HG03378 (cell line): ENCODE results near the gene PEX3.

Experiments
- ATAC-seq: cut with Tn5 transposase; IDR thresholded peaks from one replicate; pipeline ENCODE4 v1.9.1; 2021; ENCODE audit warnings: mild to moderate bottlenecking, moderate library complexity; ENCODE audit not compliant: unreplicated experiment

Gene PEX3, protein sequence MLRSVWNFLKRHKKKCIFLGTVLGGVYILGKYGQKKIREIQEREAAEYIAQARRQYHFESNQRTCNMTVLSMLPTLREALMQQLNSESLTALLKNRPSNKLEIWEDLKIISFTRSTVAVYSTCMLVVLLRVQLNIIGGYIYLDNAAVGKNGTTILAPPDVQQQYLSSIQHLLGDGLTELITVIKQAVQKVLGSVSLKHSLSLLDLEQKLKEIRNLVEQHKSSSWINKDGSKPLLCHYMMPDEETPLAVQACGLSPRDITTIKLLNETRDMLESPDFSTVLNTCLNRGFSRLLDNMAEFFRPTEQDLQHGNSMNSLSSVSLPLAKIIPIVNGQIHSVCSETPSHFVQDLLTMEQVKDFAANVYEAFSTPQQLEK

DNA sequence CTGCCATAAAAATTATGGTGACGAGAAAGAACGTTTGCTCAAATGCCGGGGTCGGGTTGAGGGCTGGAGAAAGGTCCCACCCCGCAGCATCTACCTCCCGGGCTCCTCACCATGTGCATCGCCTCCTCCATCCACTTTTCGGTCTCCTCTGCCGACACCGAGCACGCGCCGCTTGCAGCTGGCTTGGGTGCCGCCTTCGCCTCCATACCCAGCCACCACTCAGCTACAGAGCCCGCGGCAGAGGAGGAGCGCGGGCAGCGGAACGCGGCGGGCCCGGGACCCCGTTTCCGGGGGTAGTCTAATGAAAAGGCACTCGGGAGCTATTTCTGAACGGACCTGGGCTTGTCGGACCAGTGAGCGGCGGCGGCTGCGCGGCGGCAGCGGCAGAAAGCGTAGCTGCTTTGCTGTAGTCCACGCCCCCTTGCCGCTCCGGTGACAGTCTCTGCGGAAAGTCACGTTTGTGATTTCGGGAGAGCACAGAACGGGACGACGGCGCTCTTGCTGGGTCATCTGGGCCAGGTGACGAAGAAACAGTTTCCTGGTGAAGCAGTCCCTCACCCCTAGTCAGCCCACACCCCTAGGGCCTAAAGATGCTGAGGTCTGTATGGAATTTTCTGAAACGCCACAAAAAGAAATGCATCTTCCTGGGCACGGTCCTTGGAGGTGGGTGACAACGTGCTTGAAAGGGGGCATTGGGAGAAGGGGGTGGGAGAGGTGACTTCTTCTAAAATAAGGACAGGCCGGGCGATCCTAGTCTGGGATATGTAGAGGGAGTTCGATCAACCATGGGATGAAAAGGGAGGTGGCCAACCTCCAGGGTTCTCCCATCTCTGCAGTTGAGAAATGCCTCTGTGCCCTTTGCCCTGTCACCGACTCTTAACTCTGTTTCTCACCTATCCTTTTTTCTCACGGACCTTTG, at the start of gene PEX3, which contains the start of gene ADAT2:
PEX3 (plus strand) TSS at position 353 of the 919 bp plus-strand sequence; CDS start at position 591, 238 bp downstream.
ADAT2 (minus strand) TSS at position 243 of the 919 bp plus-strand sequence; CDS start at position 206, 37 bp downstream.
- ATAC-seq, result peak; percentile 93

DNA sequence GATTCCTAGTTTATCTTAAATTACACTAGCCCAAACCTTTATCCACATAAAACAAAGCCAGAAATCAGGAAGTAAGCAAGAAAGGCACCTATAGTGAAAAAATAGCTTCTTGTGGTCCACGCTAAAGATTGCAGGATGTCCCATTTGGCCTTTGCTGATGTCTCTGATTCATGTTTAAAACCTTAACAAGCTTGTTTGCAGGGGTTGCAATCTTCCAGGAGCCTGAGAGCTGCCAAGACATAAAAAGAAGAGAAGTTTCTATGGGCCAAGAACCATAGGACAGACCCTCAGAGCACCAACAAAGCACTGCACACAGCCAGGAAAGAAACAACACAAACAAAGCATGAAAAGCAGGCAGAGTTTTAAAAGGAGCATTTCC, 49.5 kb upstream of the PEX3 start:
- no peak for ATAC-seq

DNA sequence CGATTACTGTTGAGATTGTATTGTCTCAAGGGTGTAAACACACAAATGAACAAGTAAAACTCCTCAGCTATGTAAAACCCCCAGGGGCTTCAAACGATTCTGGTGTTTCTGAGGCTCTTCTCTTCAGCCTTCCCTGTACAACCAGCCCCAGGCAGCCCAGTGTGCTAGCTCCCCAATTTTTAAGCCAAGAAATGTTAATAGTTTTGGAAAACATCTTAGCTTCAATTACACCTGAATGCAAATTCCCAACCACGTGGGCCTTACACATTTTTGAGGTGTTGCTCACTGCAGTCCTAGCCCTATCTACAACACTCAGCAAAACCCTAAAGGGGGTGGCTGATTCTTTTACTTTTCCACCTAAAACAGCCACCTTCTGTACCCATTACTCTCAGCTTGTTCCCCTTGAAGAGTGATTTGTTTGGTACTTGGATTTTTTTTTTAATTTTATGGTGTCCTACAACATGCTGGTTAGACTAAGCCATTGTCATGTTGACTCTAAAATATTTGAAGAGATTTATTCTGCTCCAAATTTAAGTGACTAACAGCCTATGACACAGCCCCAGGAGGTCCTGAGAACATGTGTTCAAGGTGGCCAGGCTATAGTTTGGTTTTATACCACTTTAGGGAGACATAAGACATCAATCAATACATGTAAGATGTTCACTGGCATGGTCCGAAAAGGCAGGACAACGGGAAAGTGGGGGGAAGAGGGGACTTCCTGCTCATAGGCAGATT, 48.8 kb upstream of the PEX3 start:
- no peak for ATAC-seq

DNA sequence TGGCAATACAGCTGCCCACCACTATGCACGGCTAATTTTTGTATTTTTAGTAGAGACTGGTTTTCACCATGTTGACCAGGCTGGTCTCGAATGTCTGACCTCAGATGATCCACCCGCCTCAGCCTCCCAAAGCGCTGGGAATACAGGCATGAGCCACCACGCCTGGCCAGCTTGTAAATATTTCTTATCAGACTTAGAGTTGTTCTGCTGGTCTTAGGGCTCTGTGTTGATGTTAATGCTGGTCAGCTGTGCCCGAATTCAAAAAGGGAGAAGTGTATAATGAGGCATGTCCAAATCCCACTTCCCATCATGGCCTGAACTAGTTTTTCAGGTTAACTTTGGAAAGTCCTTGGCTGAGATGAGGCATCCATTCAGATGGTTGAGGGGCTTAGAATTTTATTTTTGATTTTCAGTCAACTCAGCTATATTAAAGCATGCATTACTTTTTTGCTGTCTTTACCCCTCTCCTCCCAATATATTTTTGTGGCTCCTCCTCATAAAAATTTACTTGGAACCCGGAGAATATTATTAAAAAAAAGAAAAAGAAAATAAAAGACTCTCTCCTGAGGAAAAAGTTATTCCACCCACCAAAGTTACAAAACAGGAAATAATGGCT, 47.8 kb upstream of the PEX3 start:
- no peak for ATAC-seq

DNA sequence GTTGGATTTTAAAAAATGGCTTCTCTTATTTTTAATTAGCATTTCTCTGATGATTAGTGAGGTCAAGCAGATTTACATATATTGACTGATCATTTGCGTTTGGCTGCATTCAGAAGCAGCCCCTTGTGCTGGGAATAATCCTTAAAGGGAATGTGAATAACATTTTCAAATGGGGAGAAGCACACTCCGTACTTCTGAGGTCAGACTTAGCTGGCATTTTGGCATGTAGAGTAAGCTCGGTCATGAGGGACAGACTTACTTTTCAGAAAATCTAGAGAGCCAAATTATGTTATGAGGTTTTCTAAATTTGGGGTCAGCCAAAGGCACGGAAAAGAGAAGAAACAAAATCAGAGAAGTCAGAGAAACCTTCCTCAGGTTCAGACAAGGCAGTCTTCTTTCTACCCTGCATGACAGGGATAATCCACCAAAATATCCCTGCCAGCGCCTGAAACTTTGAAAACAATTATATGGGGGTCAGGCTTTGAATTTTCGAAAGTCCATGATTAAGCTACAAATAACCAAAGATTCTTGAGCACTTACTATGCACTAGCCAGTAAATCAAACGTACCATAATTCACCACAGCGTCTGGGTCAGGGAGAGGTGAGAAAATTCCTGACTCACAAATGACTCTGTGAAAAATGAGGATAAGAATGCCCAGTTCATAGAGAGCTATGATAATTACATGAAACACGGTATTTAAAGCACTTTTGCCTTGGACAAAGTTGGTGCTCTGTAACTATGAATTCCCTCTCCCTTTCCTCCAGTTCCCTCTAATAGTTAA, 45.0 kb upstream of the PEX3 start:
- ATAC-seq, result no peak

DNA sequence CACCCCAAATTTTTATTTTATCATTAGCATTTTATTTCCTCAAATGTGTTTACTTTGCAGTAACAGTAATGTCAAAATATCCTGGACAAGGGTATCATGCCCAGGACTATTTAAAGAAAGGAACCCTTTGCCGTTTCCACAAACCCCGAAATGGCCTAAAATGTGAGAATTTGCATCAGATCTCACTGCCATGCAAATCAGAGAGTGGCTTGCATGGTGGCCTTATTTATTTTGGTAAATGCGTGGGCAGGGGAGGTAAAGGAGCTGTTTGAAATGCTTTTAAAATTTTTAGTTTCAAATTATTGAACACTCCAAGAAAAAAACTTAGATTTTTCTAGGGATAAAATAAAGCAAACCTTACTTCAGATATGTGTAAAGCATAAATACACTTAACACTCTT, 43.9 kb upstream of the PEX3 start:
- peak; percentile 79 for ATAC-seq

DNA sequence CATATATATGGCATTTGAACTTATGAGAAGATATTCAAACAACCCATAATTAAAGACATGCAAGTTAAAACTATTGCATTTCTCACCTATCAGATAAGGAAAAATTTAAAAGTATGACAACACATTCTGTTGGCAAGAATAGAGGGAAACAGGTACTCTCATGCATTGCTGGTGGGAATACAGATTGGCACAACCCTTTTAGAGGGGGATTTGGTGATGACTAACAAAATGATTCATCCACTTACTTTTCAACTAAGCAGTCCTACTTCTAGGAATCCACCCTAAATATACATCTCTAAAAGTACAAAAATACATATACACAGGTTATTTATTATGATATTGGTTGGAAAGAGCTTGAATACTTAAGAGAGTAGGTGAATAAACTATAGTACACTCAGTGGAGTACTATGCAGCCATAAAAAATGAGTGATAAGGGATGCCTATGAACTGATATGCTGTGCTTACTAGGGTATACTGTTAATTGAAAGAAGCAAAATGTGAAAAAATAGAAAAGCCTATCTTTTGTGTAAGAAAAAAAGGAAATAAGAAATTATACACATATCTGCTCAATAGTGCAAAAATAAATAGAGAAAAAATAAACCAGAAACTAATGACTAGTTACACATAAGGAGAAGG, 42.3 kb upstream of the PEX3 start:
- ATAC-seq, result no peak

DNA sequence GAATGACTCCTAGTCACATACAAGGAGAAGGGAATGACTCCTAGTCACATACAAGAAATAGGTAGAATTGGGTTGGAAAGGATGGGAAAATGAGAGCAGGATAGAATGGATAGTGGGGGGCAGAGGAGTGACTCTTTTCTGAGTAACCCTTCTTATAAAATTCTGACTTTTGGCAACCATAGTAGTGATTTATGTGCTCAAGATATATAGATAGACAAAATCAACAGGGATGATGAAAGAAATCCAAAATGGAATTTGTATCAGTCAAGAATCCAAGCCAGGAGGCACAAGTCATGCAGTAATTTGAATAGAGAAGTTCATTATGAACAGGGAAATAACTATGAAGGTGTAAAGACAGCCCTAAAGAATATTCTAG, 41.8 kb upstream of the PEX3 start:
- no peak for ATAC-seq

DNA sequence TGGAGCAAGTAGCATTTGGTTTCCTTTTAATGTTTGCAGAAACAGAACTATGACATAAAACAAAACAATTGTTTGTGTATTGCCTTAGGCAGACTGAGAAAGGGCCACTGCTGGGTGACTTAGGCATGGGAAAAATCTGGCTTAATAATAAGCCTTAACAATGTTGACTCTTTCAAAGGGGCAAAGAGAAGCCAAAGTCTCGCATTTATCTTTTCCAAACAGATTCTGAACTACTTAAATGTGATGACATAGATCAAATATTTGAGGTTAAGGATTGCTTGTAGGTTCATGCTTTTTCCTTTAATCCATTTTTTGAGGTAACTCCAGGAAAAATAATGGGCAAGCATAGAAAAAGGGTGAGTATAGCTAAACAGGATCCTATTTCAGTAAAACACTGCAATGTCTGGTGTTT, 39.7 kb upstream of the PEX3 start:
- no peak for ATAC-seq

DNA sequence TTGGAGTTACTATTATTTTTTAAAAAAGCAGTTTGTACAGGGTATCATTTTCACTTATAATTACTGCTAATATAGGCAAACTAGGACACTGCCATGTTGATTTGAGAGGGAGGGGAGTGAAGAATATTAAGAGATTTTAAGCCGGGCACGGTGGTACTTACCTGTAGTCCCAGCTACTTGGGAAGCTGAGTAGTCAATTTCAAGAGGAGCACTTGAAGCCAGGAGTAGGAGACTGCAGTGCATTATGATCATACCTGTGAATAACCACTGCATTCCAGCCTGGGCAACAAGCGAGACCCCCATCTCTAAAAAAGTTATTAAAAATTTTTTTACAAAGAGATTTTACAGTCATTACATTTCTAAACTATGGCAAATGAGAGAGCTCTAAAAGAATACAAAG, 35.8 kb upstream of the PEX3 start:
- ATAC-seq, result no peak

DNA sequence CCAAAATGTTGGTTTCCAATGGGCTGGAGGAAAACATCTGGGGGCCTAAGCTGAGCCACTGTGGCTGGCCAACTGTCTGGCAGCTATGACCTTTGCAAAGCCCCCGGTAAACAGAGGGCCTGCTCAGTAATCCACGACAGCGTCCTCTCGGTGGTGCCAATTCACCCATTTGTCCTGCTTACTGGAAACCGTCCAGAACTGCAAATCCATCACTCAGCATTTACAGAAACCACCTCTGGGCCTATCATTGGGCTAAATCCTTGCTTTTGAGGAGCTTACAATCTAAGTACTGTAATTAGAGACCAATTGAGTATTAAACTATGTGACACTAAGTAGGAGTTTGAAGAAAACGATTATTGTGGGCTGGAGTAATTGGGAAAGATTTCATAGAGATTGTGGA, 31.1 kb upstream of the PEX3 start:
- ATAC-seq, result no peak

DNA sequence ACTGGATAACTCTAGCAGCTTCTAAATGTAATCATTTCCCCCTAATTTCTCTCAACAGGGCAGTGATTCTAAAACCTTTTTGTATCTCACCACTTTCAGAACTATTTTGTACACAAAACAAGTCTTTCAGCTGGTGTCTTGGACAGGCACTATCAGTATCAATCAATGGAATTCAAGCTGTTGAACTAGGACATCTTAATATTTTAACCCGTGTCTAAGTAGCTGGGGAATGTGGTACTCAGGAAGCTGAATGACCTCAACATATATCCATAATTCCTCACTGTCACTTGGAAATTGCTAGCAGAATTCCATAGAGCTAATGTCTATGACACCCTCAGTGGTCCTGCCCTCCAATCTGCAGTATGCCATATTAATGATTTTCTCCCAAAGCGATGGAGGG, 24.6 kb upstream of the PEX3 start:
- ATAC-seq, result no peak

DNA sequence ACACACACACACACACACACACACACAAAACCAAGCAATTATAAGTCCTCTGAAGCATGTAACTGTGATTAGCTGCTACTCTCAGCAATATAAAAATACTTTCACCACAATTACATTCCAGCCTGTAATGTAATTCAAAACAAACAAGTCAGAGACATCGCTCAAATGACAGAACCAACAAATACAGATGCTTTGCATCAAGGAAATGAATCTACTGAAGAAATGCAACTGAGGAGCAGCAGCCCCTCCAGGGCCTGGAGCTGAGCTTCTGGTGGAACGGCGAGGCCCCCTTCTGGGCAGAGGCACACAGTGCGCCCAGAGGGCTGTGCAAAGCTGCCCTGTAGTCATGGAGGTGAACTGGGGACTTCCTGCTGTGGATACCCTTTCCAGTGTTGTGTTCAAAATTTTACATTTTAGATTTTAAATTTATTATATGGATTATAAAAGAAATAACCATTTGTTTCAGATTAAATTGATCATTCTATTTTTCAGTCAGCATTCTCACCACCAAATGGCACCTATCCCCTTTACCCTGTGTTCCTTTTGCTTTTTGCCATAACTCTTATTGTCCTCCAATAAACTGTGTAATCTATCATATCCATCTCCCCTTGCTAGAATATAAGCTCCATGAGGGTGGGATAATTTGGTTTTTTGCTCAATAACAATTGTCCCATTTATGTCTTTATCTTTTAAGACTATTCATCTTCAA, 23.3 kb upstream of the PEX3 start:
- peak; percentile 98 for ATAC-seq

DNA sequence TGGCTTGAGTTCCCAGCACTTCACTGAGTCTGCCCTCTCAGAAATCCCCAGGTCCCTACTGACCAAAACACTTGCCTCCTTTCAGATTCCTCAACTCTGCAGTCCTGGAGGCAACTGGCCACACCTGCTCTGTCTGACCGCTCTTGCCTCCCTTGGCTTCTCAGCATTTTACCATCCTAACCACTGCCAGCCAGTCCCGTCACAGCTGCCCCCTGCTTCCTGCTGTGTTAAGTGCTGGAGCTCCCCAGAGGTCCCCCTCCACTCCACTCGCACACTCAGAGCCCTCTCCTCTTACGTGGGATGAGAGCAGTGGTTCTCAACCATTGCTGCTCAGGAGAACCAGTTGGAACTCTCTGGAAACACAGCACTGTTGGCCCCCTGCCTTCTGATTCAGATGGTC, 20.6 kb upstream of the PEX3 start:
- no peak for ATAC-seq

DNA sequence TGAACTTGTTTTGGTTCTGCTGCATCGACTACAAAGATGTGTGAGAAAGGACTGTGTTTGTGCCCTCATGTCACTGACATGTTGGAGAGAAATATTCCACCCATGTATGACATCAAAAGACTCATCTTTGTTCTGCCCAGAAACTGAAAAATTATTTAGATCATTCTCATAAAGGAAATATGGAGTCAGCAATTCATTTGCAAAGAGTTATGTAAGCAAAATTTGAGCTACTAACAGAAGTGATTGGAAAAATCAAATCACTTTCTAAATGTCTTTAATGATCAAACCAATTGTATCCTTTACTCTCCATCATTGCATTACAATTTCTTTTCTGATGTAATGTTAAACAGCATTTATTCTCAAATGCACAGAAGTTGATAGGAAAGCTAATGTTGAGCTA, 19.4 kb upstream of the PEX3 start:
- no peak for ATAC-seq

DNA sequence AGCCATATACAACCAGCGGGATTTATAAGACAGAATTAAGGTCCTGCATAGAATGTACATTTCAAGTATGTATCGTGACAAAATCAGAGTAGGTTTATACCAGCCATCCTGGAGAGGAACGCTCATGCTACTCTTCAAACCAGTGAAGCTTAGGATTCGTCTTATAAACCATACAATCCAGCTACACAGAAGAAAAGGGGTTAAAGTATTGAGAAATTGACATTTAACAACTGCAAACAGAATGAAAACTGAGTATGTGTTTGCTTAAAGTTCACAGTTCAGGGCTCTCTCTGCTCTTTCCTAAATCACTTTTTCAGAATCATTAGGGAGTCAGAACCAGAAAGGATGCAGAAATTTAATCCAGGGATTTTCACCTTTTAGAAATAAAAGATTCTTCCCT, 18.0 kb upstream of the PEX3 start:
- no peak for ATAC-seq

DNA sequence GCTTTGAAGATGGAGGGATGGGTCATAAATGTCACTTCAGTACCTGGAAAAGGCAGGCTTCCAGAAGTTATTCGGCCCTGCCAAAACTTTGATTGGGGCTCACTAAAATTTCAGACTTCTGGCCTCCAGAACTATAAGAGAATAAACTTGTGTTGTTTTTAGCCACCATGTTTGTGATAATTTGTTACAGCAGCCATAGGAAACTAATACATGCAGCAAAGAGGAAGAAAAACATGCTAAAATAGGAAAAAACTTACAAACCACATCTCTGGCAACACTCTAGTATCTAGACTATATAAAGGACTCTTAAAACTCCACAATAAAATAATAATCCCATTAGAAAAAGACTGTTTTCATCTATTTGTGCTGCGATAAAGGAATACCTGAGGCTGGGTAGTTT, 9.6 kb upstream of the PEX3 start:
- no peak for ATAC-seq

DNA sequence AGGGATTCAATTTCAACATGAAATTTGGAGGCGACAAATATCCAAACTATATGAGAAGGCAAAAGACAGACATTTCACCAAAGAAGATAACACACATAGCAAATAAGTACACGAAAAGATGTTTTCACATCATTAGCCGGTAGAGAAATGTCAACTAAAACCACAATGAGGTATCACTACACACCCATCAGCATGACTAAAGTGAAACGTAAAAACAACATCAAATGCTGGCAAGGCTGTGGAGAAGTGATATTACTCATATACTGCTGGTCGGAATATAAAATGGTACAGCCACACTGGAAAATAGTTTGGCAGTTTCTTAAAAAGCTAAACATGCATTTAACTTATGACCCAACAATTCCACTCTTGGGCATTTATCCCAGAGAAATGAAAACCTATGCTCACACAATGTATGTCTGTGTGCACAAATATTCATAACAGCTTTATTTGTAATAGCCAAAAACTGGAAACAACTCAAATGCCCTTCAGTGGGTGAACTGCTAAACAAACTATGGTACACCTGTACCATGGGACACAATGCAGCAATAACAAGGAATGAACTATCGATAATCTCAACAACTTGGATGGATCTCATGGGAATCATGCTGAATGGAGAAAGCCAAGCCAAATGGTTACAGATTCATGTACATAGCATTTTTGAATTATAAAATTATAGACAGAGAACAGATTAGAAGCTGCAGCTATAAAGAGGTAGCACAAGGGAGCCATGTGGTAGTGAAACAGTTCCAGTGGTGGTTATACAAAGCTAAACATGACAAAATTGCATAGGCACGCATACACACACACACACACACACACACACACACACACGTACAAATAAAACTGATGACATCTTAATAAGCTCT, 8.7 kb upstream of the PEX3 start:
- no peak for ATAC-seq
